HCEC 1CT (cell line): Measurements from ENCODE around the gene CLASP1.
"Not testable (repeated sequence)": the region's sequence is repeated elsewhere in the genome, so short reads cannot be mapped to it uniquely, and the experiment has no call there.

Experiments used
- DNase-seq: peaks from one replicate; pipeline ENCODE4 v3.0.0-alpha.2; 2017

The CLASP1 gene

GRCh38 chr2:121659933-121660332 is 10.7 kb upstream of the CLASP1 start:
- DNase-seq, result no peak

GRCh38 chr2:121658393-121658792 is 9.1 kb upstream of the CLASP1 start:
- not testable (repeated sequence) for DNase-seq

GRCh38 chr2:121653035-121653434 is 3.8 kb upstream of the CLASP1 start:
- DNase-seq, result no peak

GRCh38 chr2:121650315-121650930 is 1.2 kb upstream of the CLASP1 start:
- DNase-seq, result no peak

GRCh38 chr2:121649596-121650314 is 493 bp upstream of the CLASP1 start:
- DNase-seq, result peak; percentile 99

- peak; percentile 51 for DNase-seq
Observed at GRCh38 chr2:121648206-121649148, 785 bp downstream of the CLASP1 start.

GRCh38 chr2:121647396-121647795 is 1.9 kb downstream of the CLASP1 start:
- no peak for DNase-seq

GRCh38 chr2:121644715-121645114 is 4.5 kb downstream of the CLASP1 start:
- DNase-seq, result no peak

GRCh38 chr2:121643877-121644276 is 5.4 kb downstream of the CLASP1 start:
- no peak for DNase-seq

- no peak for DNase-seq
Observed at GRCh38 chr2:121640380-121641316, 8.6 kb downstream of the CLASP1 start.

- not testable (repeated sequence) for DNase-seq
Observed at GRCh38 chr2:121639846-121640245, 9.4 kb downstream of the CLASP1 start.

- DNase-seq, result no peak
Observed at GRCh38 chr2:121638333-121638732, 10.9 kb downstream of the CLASP1 start.

- no peak for DNase-seq
Observed at GRCh38 chr2:121635371-121635770, 13.9 kb downstream of the CLASP1 start.

- DNase-seq, result peak; percentile 45
Observed at GRCh38 chr2:121634354-121635307, 14.6 kb downstream of the CLASP1 start.

GRCh38 chr2:121633463-121633862 is 15.8 kb downstream of the CLASP1 start:
- no peak for DNase-seq

- no peak for DNase-seq
Observed at GRCh38 chr2:121627525-121628050, 21.7 kb downstream of the CLASP1 start.

GRCh38 chr2:121626777-121627524 is 22.3 kb downstream of the CLASP1 start:
- peak; percentile 45 for DNase-seq

- DNase-seq, result no peak
Observed at GRCh38 chr2:121625953-121626352, 23.3 kb downstream of the CLASP1 start.

GRCh38 chr2:121617042-121617599 is 32.1 kb downstream of the CLASP1 start:
- no peak for DNase-seq

GRCh38 chr2:121613774-121614173 is 35.5 kb downstream of the CLASP1 start:
- no peak for DNase-seq
